DOHH2 (cell line): ENCODE data around the gene DNAH11.

Experiments used
- H3F3A ChIP-seq: fragments of 200-600 bp; sonication (generic), shearing (Covaris generic); 2 replicates; pipeline ENCODE4 v1.6.0; 2016; ENCODE audit warnings: antibody characterized with exemption, mild to moderate bottlenecking; ENCODE audit not compliant: control insufficient read depth, insufficient read depth
- H3K27ac ChIP-seq: fragments of 200-600 bp; sonication (generic); 2 replicates; pipeline ENCODE4 v1.5.1; 2014; ENCODE audit warnings: low read depth, mild to moderate bottlenecking, low read length, moderate library complexity
- H3K27me3 ChIP-seq: fragments of 200-600 bp; sonication (generic); 2 replicates; pipeline ENCODE4 v1.6.1; 2014; ENCODE audit warnings: mild to moderate bottlenecking, low read length, mixed read lengths; ENCODE audit not compliant: control insufficient read depth
- H3K36me3 ChIP-seq: fragments of 200-600 bp; sonication (generic); 2 replicates; pipeline ENCODE4 v1.6.1; 2014; ENCODE audit warnings: mild to moderate bottlenecking, low read length, moderate library complexity, mixed read lengths; ENCODE audit not compliant: control insufficient read depth
- H3K4me1 ChIP-seq: fragments of 200-600 bp; sonication (generic); 2 replicates; pipeline ENCODE4 v1.6.1; 2014; ENCODE audit warnings: mild to moderate bottlenecking, low read length, mixed read lengths; ENCODE audit not compliant: control insufficient read depth
- H3K4me2 ChIP-seq: fragments of 200-600 bp; sonication (generic); 2 replicates; pipeline ENCODE4 v1.6.0; 2014; ENCODE audit warnings: mild to moderate bottlenecking, low read length, moderate library complexity
- H3K4me3 ChIP-seq: fragments of 200-600 bp; sonication (generic); 2 replicates; pipeline ENCODE4 v1.5.1; 2014; ENCODE audit warnings: mild to moderate bottlenecking, low read length, mixed read lengths
- H3K79me2 ChIP-seq: fragments of 200-600 bp; sonication (generic); 2 replicates; pipeline ENCODE4 v1.6.1; 2014; ENCODE audit warnings: mild to moderate bottlenecking, low read length, mixed read lengths; ENCODE audit not compliant: control insufficient read depth
- H3K9me2 ChIP-seq: fragments of 200-600 bp; sonication (generic); replicated peaks from 2 replicates; pipeline ENCODE4 v1.6.1; 2014; ENCODE audit warnings: mild to moderate bottlenecking, low read length, mixed read lengths; ENCODE audit not compliant: control insufficient read depth
- H3K9me3 ChIP-seq: fragments of 200-600 bp; sonication (generic); 2 replicates; pipeline ENCODE4 v1.6.1; 2014; ENCODE audit warnings: antibody characterized with exemption, low read length, mixed read lengths; ENCODE audit not compliant: control insufficient read depth, insufficient read depth
- H4K20me1 ChIP-seq: fragments of 200-600 bp; sonication (generic); 2 replicates; pipeline ENCODE4 v1.6.0; 2014; ENCODE audit warnings: low read depth, mild to moderate bottlenecking, antibody characterized with exemption, low read length, moderate library complexity; ENCODE audit not compliant: control insufficient read depth, insufficient read depth
- CTCF ChIP-seq: fragments of 200-600 bp; sonication (generic); IDR thresholded peaks from one replicate; pipeline ENCODE4 v1.5.1; 2014; ENCODE audit warnings: antibody characterized with exemption, mild to moderate bottlenecking, low read depth, low read length; ENCODE audit not compliant: poor library complexity, severe bottlenecking
- EZH2phosphoT487 ChIP-seq: fragments of 200-600 bp; sonication (generic); IDR thresholded peaks from 2 replicates; pipeline ENCODE4 v1.6.1; 2017; ENCODE audit warnings: borderline replicate concordance, mild to moderate bottlenecking, antibody characterized with exemption, low read length, moderate library complexity, mixed read lengths

DNAH11 gene

GRCh38 chr7:21911341-21911875 is 368.6 kb downstream of the DNAH11 start:
- H3K27ac ChIP-seq = no peak overlapping the region
- H3K9me2 ChIP-seq = no peaks in the 10 kb centered on the region
- peaks cover 19% of the 10 kb centered on the region for H3K4me1 ChIP-seq
- no peak for TF ChIP-seq EZH2phosphoT487
- H3K9me3 ChIP-seq = no peaks in the 10 kb centered on the region
- H4K20me1 ChIP-seq = peaks cover 3% of the 10 kb centered on the region; the same call in 1 of the 2 replicates
- H3K36me3 ChIP-seq = peaks cover 91% of the 10 kb centered on the region
- no peaks in the 10 kb centered on the region for H3K27me3 ChIP-seq
- 0 out of 2 replicates have a peak, but pooled peaks cover 2% of the 10 kb centered on the region for H3F3A ChIP-seq
- no peak overlapping the region for H3K4me3 ChIP-seq
- no peaks in the 10 kb centered on the region for H3K79me2 ChIP-seq
- H3K4me2 ChIP-seq = no peak overlapping the region

DNA sequence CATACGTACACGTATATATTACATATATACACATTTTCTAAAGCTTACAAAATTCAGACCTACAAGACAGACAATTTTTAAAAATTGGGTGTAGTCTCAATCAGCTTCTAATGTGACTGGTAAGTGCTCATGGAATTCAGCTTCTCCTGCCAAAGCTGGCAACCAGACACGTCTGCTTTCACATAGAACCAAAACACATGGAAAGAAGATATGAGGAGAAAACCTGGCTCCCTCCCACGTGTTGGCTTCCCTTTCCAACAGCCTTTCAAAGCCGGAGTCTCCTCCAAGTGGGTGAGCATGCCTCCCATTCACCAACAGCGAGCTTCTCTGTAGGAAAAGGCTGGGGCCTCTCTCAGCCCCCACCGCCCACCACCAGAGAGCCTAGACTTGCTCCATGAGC is 369.5 kb downstream of the DNAH11 start:
- Histone ChIP-seq H3K79me2 (no peaks in the 10 kb centered on the region), H4K20me1 (peaks cover 3% of the 10 kb centered on the region; the same call in 1 of the 2 replicates), H3K36me3 (peaks cover 87% of the 10 kb centered on the region), H3K27ac (no peak overlapping the region), H3K9me3 (no peaks in the 10 kb centered on the region), H3K4me1 (peaks cover 19% of the 10 kb centered on the region), H3K4me2 (no peak overlapping the region), H3K27me3 (no peaks in the 10 kb centered on the region), H3F3A (0 out of 2 replicates have a peak, but pooled peaks cover 2% of the 10 kb centered on the region), H3K4me3 (no peak overlapping the region), H3K9me2 (no peaks in the 10 kb centered on the region)
- TF ChIP-seq CTCF = no peak
- TF ChIP-seq EZH2phosphoT487 = no peak

DNA sequence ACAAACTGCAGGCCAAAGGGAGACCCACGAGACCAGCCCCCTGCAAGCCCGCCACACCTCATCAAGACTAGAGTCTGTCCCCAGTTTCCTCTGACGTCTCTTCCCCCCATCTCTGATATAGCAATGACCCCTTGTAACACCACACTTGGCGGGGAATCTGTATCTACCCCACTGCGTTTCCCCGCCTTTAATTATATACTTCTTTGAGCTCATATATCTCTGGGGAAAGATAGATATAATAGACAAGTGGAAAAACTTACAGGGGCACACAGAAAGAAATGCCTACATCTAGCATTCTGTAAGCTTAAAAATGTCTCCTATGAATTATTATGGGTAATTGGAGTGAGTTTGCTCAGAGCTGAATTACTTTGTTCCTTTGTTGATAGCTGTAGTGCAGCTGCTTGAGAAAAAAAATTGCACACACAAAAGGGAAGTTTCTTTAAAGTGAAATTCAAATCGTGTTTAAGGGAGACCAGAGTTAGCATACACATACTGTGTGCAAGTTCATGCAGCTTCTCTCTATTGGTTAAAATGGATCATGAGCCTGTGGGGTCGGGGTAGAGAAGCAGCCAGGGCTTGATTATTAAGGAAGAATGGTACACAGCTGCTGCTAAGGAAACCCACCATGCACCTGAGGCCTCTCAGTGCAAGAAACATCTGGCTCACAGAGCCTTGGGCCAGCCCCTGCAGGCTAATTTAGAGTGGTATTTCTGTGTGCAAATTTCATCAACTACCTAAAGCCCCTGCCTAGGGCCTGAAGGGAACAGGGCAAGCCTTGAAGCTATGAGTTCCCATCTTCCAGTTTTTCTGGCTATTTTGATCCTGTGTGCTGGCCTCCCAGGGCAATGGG is 370.3 kb downstream of the DNAH11 start:
- Histone ChIP-seq H3K9me3 (no peaks in the 10 kb centered on the region), H3K4me1 (peaks cover 19% of the 10 kb centered on the region), H3K79me2 (peaks cover under 1% of the 10 kb centered on the region), H3K27me3 (no peaks in the 10 kb centered on the region), H3K27ac (no peak overlapping the region), H3K4me3 (no peak overlapping the region), H3K4me2 (no peak overlapping the region), H3F3A (0 out of 2 replicates have a peak, but pooled peaks cover 2% of the 10 kb centered on the region), H3K36me3 (peaks cover 78% of the 10 kb centered on the region), H4K20me1 (peaks cover 3% of the 10 kb centered on the region; the same call in 1 of the 2 replicates), H3K9me2 (no peaks in the 10 kb centered on the region)
- no peak for TF ChIP-seq CTCF
- TF ChIP-seq EZH2phosphoT487 = no peak

GRCh38 chr7:21914671-21915070 is 371.8 kb downstream of the DNAH11 start:
- Histone ChIP-seq H3K27ac (no peak overlapping the region), H3K27me3 (no peaks in the 10 kb centered on the region), H3K4me2 (no peak overlapping the region), H3K4me3 (no peak overlapping the region), H3K4me1 (peaks cover 20% of the 10 kb centered on the region), H3K9me2 (no peaks in the 10 kb centered on the region), H3K9me3 (no peaks in the 10 kb centered on the region), H4K20me1 (peaks cover 6% of the 10 kb centered on the region; the same call in 1 of the 2 replicates), H3K36me3 (peaks cover 63% of the 10 kb centered on the region), H3F3A (0 out of 2 replicates have a peak, but pooled peaks cover 2% of the 10 kb centered on the region), H3K79me2 (peaks cover 14% of the 10 kb centered on the region)
- TF ChIP-seq EZH2phosphoT487 (no peak), CTCF (no peak)
